ENCODE measurements around the gene JPH2.
A peak's percentile ranks its signal among the peaks of the same experiment; 100 is the strongest.

JPH2 gene

DNA sequence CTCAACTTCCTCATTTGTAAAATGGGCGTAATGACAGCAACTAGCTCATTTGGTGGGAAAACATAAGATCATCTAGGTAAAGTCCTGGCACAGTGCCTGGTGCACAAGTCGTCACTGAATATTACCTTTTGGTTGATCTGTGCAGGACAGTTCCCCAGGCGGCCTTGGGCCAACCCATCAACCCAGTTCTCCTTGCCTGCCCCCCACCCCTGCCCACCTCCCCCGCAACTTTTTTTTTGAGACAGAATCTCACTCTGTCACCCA is 99.2 kb downstream of the JPH2 start:
- DNase-seq (ENCODE audit: low read depth), result no peak
- no peak overlapping the region for H3K4me3 ChIP-seq (ENCODE audit: low read depth, low read length)

DNA sequence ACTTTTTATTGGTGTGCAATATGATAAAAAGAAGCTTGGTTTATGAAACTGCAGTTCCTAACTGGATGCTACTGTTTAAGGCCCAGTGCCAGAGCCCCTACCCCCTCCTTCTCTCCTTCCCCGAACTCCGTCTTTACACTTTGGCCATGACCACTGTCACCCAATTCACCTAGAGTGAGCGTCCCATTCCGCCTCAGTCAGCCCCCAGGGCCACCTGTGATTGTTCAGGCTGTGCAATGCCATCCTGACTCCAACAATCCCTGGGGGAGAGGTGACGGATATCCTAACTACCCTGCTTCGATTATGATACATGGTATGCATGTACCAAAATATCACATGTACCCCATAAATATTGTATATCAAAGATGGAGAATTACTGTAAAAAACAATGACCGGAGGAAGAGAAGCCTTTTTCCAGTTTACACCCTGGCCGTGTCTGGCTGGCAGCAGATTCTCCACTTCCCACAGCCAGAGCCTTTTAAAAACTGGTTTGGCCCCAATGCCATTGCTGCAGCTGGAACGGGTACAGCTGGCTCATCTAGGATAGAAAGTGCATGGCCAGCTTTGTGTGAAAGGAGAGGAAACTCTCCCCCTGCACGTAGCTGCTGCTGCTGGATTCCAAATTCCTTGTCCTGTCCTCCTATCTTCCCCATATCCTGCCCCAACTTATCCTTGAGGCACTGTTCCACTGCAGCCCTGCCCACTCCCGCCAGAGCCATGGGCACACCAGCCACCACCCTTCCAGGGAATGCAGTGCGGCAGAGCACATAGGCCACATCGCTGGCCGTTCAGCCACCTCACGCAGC is 99.7 kb downstream of the JPH2 start:
- H3K4me3 ChIP-seq (ENCODE audit: low read depth, low read length), result no peak overlapping the region
- no peak for DNase-seq (ENCODE audit: low read depth)

DNA sequence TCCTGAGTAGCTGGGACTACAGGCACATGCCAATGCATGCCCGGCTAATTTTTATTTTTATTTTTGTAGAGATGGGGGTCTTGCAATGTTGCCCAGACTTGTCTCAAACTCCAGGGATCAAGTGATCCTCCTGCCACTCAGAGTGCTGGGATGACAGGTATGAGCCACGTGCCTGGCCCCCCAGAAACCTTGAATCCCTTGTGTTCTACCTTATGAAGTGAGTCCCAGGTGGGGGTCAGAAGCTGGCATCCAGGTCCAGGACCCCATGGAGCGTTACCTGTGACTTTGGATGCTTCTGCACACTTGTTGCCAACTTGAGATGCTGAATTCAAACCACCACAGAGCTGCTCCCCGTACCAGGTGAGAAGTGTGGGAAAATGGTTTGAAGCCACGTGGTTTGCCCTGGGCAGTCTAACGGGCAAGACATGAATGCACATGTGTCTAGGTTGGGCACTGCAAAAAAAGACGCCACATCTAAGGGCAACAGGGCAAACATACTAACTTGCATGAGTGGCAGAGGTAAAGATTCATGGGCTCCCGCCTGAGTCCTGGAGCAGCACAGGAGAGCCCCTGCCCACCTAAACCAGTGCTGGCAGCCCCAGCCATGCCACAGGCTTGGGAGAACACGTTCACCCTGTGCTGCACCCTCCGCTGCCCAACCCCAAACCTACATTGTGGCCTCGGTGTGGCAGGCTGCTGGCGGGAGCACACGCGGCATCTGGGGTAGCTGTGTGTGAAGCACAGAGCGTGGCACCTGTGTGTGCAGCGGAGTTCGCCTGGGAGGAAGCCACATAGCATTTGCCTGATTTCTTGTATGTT is 101.2 kb downstream of the JPH2 start:
- no peak for DNase-seq (ENCODE audit: low read depth)
- no peak overlapping the region for H3K4me3 ChIP-seq (ENCODE audit: low read depth, low read length)

DNA sequence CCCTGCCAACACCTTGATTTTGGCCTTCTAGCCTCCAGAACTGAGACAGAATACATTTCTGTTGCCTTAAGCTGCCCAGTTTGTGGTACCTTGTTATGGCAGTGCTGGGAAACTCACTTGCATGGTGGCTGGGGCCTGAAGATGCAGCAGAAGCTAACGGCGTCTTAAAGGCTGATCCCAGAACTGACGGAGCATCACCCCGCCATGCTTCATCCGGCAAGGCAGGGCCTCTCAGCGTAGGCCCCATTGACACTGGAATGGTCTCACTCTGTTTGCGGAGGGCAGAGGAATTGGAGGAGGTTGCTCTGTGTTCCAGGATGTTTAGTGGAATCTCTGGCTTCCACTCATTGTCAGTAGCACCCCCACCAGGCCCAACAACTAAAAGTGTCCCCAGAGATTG is 102.1 kb downstream of the JPH2 start:
- H3K4me3 ChIP-seq (ENCODE audit: low read depth, low read length), result no peak overlapping the region
- DNase-seq (ENCODE audit: low read depth), result no peak

DNA sequence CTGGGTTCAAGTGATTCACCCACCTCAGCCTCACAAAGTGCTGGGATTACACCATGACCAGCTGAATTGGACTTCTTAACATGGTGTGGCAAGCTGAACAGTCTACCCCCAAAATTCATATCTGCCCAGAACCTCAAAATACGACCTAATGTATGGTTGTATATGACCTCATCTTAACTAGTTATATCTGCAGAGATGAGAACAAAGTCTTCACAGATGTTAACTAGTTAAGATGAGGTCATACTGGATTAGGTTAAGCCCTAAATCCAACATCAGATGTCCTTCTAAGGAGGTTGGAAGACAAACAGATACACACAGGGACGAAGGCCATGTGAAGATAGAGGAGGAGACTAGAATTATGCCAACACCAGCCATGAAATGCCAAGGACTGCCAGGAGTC is 102.5 kb downstream of the JPH2 start:
- no peak overlapping the region for H3K4me3 ChIP-seq (ENCODE audit: low read depth, low read length)
- DNase-seq (ENCODE audit: low read depth), result no peak

DNA sequence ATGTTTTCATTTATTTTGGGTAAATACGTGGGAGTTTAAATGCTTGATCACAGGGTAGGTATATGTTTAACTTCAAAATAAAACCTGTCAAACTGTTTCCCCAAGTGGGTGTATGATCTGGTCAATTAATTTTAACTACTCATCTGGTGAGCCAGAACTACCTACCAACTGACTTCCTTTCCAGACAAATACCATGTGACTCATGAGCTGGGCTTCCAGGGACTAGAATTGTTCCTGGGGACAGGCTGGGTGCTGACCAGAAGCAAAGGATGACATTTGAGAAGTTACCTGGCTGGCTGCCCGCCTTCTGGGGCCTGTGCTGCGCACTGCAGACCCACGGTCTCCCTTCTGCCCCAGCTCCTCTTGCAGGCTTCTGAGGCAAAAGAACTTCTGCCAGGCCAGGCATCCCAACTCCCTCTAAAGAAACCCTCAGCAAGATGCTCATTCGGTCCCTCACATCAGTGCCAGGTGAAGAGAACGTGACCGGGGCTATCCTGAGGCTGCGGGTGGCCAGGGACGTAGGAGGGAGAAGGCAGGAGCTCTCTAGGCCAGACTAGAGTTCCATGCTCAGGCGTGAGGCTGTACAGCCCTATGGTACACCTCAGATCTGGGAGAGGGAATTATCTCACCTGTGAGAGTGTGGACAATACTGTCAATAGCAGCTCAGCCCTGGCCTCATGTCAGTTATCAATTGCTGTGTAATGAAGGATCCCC is 103.6 kb downstream of the JPH2 start:
- DNase-seq (ENCODE audit: low read depth), result peak; percentile 32
- H3K4me3 ChIP-seq (ENCODE audit: low read depth, low read length), result no peak overlapping the region

DNA sequence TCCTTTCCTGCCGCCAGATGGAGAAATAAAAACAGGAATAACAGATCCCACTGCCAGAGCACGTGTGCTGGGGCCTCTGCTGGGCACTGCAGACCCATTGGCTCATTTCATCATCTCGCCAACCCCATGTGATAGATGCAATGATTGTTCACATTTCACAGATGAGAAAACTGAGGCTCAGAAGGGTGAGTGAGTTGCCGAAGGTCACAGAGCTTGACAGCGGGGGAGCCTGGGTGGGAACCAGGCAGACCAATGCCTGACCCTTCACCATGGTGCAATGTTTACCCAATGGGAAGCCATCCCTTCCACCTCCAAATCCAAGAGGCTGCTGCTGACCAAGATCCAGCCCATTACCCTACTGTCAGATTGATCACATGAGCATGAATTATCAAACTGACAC is 105.1 kb downstream of the JPH2 start:
- H3K4me3 ChIP-seq (ENCODE audit: low read depth, low read length), result no peak overlapping the region
- no peak for DNase-seq (ENCODE audit: low read depth)

DNA sequence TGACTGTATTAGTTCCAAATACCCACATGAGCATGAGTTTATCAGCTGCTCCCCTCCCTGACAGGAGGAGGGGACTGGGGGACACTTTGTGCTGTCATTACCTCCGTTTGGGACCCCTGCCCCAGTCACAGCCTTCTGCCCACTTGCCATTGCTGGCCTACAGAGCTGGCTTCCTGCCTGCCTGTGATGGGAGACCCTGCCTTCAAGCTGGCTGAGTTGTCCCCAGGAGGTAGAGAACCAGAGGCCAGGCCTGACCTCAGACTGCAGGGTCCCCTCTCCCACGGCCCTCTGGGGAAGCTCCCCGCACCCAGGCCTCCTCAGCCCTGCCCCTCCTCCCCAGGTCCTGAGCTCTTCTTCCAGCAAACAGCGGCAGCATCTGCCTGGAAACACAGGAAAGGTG is 105.5 kb downstream of the JPH2 start:
- DNase-seq (ENCODE audit: low read depth), result no peak
- no peak overlapping the region for H3K4me3 ChIP-seq (ENCODE audit: low read depth, low read length)

DNA sequence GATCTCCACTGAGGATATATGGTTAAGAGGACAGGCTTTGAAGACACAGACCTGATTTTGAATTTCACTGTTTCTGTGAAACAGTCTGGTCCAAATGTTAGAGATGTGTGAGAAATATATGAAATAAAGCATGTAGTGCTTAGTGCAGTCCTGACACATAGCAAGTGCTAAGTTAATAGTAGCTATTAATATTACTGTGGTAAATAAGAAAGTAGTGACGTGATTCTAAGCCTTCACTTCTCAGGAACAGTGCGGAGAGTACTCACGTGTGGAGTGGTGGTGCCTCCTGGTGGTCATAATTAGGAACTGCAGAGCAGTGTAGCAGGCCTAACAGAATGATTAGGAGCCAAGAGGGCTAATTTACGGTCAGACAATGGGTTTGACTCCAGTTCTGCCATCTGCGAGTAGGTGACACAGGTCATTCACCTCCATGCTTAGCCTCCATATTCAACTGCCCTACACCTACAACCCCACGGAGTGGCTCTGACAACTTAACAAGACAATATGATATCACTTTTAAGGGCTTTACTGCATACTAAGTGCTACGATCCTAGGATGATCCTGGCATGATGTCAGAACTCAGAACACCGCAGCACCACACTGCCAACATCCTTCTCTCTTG is 106.2 kb downstream of the JPH2 start:
- no peak for DNase-seq (ENCODE audit: low read depth)

DNA sequence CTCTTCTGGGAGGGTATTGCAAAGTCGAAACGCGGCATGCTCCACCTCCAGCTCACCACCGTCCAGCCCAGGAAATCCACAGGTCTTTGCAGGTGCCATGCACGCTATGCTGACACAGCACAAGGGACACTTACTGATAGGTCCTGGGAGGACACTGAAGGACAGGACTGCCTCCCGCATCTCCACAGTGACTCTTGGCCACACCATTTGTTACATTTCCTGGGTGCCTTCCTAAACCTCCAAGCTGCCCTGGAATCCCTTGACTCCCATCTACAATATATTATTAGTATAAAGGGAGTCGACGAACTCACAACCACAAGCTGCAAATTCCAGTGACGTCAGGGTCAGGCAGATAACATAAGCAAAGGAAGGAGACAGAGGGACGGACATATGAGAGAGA is 106.9 kb downstream of the JPH2 start:
- no peak overlapping the region for H3K4me3 ChIP-seq (ENCODE audit: low read depth, low read length)
- DNase-seq (ENCODE audit: low read depth), result no peak

More for the DNA sequence above, 106.2 kb downstream of the JPH2 start:
- no peak overlapping the region for H3K4me3 ChIP-seq (ENCODE audit: low read depth, low read length)

DNA sequence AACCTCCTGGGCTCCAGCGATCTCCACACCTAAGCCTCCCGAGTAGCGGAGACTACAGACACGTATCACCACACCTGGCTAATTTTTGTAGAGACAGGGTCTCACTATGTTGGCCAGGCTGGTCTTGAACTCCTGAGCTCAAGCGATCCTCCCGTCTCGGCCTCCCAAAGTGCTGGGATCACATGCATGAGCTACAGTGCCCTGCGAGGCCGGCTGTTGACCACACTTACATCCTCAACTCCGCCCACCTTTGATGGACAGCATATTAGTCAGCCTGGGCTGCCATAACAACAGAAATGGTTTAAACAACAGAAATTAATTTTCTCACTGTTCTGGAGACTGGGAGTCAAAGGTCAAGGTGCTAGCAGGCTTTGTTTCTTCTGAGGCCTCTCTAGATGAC is 107.7 kb downstream of the JPH2 start:
- DNase-seq (ENCODE audit: low read depth), result no peak
- no peak overlapping the region for H3K4me3 ChIP-seq (ENCODE audit: low read depth, low read length)

DNA sequence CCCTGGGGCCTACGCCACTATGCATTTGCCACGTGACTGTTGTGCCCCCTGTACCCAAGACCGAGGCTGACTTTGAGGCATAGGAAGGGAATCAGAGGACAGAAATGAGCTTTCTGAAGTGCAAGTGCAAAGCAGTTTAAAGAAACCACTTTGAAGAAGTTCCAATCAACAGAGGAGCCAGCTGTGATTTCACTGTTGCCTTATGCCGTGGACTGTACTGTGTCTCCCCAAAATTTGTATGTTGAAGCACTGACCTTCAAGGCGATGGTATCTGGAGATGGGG is 111.1 kb downstream of the JPH2 start:
- H3K4me3 ChIP-seq (ENCODE audit: low read depth, low read length), result no peak overlapping the region
- DNase-seq (ENCODE audit: low read depth), result no peak

DNA sequence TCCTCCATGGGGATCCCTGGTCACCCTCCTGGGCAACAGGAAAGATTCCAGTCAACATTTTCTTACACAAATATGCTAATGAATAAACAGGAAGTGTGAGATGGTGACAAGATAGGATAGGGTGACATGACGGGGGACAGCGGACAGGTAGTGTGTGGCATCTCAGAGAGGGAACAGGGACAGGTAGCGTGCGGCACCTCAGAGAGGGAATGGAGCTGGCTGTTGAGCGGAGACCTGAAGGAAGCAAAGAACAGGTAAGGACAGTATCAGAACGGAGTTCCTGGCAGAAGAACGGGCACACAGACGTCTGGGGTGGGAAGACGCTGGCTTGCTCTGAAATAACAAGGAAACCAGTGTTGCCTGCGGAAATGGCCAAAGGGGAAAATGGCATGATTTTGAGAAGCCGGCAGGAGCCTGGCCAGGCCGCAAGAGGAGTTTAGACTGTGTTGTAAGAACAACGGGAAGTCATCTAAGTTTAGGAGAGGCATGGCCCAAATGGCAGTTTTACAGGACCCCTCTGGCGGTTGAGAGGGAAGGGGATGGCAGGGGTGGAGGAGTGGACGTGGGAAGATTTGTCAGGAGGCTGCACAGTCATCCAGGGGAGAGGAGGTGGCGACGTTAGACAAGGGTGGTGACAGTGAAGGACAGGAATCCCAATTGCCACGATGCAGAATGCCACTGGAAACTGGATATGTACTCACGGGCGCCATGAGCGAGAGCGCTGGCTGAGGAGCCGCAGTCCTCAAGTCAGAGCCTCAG is 111.6 kb downstream of the JPH2 start:
- H3K4me3 ChIP-seq (ENCODE audit: low read depth, low read length), result no peak overlapping the region
- no peak for DNase-seq (ENCODE audit: low read depth)

DNA sequence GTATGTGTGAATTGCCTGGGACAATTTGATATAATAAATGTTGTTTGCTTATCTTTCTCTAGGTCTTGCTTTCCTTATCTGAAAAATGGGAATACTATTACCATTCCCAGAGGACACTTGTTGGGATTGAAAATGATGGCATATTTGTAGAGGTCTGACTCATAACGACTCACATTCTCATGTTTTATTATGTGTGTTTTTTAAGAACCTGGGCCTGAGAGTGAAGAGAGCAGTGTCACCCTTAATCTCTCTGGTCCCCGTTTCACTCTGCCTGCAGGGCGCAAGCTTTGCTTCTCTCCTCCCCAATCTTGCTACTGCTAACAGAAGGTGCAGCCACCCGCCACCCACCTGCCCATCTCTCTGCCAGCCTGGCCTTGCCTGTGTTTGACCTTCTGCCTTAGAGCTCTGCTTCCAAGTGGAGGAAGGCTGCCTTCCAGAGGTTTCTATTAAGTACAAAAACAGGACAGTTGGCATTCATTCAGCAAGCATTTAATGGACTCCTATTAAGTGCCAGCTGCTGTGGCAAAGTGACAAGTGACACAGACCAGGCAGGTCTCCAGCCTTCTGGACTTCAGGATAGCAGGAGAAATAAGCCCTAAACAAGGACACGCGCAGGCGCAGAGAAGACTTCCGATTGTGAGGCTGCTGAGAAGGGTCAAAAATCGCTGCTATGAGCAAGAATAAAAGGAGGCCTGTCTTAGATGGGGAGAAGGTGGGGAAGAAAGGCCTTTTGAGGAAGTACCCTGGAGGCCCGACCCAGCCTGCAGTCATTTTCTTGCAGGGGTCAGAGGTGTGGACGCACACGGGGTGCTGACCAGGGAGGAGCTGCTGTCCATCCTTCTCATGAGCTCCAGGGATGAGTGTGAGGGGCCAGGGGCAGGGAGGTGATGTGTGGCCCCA is 112.5 kb downstream of the JPH2 start:
- no peak overlapping the region for H3K4me3 ChIP-seq (ENCODE audit: low read depth, low read length)
- DNase-seq (ENCODE audit: low read depth), result peak; percentile 26

DNA sequence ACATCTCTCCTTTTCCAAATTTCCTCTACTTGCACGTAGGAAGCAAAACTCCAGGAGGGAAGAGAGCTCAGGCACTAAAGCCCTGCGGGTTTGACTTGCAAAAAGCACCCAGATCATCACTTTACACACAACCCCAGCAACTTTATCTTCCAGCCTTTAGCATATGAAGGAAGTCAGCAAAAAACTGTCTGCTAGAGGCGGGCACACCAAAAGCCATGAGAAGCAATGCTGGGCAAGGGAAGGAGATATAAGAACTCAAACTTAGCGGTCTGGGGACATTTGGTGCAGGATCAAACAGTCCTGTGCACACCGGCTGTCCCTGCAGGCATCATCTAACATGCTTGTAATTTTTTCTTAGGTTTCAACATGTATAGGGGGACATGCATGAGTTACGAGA is 113.3 kb downstream of the JPH2 start:
- no peak overlapping the region for H3K4me3 ChIP-seq (ENCODE audit: low read depth, low read length)
- no peak for DNase-seq (ENCODE audit: low read depth)

DNA sequence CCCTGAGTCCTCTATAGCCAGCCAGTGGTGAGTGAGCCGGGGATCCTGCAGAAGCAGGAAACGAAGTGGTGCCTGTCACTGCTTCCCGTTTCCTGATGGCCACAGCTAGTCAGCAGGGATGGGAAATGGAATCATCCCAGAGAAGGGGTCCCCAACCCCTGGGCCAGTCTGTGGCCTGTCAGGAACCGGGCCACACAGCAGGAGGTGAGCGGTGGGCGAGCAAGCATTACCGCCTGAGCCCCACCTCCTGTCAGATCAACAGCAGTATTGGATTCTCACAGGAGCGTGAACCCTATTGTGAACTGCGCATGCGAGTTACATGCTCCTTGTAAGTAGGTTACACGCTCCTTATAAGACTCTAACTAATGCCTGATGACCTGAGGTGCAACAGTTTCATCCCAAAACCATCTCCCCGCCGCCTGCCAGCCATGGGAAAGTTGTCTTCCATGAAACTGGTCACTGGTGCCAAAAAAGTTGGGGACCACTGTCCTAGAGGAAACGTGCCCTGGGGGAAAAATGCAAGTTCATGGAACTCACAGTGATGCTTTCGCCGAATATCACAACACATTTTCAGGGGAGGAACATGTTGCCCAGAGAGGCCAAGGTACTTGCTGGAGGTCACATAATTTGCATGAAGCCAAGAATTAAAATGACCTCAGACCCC is 113.8 kb downstream of the JPH2 start:
- DNase-seq (ENCODE audit: low read depth), result no peak
- H3K4me3 ChIP-seq (ENCODE audit: low read depth, low read length), result no peak overlapping the region

DNA sequence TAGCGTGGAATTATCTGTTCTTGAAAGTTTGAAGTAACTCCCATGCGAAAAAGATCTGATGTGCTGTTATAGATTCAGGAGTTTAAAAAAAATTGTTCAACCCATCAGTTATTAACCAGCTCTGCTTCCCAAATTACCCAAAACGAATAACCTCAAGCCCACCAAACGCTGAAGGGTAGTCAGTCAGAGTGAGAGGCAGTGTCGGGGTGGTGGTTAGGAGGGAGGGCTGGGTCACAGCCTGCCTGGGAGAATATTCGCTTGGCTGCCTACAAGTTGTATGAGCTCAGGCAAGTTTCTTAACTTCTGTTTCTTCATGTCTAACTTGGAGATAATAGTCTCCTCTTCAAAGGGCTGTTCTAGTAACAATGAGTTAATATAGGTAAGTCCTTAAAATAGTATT is 114.6 kb downstream of the JPH2 start:
- H3K4me3 ChIP-seq (ENCODE audit: low read depth, low read length), result no peak overlapping the region
- DNase-seq (ENCODE audit: low read depth), result no peak

DNA sequence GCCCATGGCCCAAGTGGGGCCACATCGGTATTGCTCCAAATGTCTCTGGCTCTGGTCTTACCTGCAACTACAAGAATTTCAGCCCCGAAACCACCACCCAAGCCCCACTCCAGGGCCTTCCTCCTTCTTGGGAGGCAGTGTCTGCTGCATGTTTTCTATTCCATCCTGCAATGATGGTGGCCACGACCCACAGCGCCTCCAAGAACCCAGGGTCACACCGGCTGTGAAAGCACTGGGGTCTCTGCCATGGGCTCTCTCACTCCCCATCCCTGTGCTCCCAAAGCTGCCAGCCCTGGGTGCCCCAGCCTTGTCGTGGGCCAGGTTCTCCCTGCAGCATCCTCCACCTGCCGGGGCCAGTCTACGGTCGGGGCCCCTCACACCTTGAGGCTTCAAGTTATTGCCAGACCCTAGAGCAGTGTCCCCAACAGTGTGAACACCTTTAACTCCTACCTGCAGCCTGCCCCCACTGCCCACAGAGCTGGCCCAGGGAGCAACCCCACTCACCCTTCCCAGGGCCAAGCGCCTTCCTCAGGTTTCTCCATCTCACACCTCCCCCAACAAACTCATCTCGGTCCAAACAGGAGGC is 115.4 kb downstream of the JPH2 start:
- H3K4me3 ChIP-seq (ENCODE audit: low read depth, low read length), result no peak overlapping the region
- DNase-seq (ENCODE audit: low read depth), result no peak

All from skeletal muscle cell (primary cell).